Heart left ventricle (tissue), 13 donors: ENCODE results near the gene HAO2.

Experiments
- POLR2A ChIP-seq, 2 donors: fragments of 450-650 bp; IDR thresholded peaks; one replicate each; pipeline ENCODE4 v1.6.1; 2017; ENCODE audit warnings: antibody characterized with exemption in 2 of 2, mild to moderate bottlenecking in 2 of 2, moderate library complexity in 2 of 2
- TF ChIP-seq, protein P1 (sequence below), 12 donors: fragments of 200-600 bp; sonication (generic) in 4 of 12; IDR thresholded peaks; one replicate each; pipeline versions ENCODE4 v1.5.0 to v1.8.0; 2018 to 2022; ENCODE audit warnings: antibody characterized with exemption in 12 of 12, mild to moderate bottlenecking in 5 of 12
- donor health status: ischemic (EF 13 %, LVEDD 7.1; RV severe dilation, severe dysfunction).
- donor health status: DM: no; HTN: yes; CAD: no.
- donor health status: DM: no; HTN: no; CAD: no.
- donor health status: ischemic (EF 25% LVEDD 6.9; RV normal size, moderate dysfunction).
- donor health status: ischemic (EF 25% LVEDD 5.7; RV mildly dilated, moderate dysfunction).
- donor health status: ischemic (EF 35%, LVEDD 5.7; RV mildly dilated, moderate dysfunction).
- donor health status: nonischemic (EF 11% LVEDD 7.7; RV severe dilation, severe dysfunction).
- donor health status: DM: yes; HTN: yes; CAD: no.
- donor health status: PGD.
- donor health status: ischemic (EF 29% LVEDD 5.4; RV normal size, mild dysfunction).
- donor health status: nonischemic (EF 23%, LVEDD 6.1; RV moderate dilation, normal function).

- TF ChIP-seq, protein P1, sequence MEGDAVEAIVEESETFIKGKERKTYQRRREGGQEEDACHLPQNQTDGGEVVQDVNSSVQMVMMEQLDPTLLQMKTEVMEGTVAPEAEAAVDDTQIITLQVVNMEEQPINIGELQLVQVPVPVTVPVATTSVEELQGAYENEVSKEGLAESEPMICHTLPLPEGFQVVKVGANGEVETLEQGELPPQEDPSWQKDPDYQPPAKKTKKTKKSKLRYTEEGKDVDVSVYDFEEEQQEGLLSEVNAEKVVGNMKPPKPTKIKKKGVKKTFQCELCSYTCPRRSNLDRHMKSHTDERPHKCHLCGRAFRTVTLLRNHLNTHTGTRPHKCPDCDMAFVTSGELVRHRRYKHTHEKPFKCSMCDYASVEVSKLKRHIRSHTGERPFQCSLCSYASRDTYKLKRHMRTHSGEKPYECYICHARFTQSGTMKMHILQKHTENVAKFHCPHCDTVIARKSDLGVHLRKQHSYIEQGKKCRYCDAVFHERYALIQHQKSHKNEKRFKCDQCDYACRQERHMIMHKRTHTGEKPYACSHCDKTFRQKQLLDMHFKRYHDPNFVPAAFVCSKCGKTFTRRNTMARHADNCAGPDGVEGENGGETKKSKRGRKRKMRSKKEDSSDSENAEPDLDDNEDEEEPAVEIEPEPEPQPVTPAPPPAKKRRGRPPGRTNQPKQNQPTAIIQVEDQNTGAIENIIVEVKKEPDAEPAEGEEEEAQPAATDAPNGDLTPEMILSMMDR (IDR thresholded peaks at IDR 0.05), result no peak
- TF ChIP-seq POLR2A (IDR thresholded peaks at IDR 0.05), result no peak
Measured at GRCh38 chr1:119331190-119331515, 37.4 kb upstream of the HAO2 start.
